ENCODE data around the gene PEX13.
"Not testable (repeated sequence)": the region's sequence is repeated elsewhere in the genome, so short reads cannot be mapped to it uniquely, and the experiment has no call there.

The PEX13 gene

DNA sequence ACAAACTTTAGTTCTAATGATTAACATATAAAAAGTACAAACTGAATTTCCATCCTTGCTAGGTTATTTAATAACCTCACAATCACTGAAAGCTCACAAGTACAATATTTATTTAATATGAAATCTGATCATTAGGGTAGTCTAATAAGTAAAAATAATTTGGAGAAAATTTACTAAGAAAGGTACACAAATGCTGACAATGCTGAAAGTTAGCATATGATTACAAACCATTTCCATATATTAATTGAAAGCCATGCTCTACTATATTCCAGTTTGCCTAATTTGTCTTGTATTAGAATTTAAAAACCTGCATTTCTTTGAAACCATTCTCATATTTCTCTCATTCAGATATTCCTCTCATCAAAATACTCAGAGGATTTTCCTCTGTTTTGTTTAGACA lies 8.2 kb upstream of the PEX13 start:
- no peak for FAIRE-seq

DNA sequence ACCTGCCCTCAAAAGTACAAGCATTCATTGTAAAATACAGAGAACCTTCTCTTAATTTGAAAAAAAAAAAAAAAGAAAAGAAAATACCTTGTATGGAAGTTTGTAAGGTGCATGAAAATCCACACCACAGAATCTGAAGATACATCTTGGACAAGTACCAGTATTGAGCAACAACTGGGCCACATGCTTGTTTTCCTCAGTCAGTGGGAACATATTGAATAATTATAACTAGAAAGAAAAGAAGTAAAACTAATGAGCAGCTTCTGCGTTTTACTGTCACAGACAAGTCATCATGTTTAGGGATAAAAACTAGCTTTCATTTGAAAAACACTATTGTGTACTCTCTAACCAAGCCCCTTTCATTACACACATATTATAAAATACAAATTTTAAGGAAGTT lies 5.8 kb upstream of the PEX13 start:
- FAIRE-seq, result no peak

DNA sequence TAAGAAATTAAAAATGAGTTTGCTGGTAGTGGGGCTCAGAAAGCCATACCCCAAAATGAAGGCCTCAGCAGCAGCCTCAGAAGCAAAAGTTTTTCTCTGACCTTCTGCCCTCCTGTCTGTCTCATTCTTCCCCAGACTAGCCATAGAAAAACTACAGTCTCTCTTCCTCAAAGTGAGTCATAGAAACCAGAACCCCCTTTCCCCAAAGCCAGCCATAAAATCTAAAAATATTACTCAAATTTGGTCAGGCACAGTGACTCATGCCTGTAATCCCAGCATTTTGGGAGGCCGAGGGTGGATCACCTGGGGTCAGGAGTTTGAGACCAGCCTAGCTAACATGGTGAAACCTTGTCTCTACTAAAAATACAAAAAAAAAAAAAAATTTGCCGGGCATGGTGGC lies 5.2 kb upstream of the PEX13 start:
- FAIRE-seq, result not testable (repeated sequence)

DNA sequence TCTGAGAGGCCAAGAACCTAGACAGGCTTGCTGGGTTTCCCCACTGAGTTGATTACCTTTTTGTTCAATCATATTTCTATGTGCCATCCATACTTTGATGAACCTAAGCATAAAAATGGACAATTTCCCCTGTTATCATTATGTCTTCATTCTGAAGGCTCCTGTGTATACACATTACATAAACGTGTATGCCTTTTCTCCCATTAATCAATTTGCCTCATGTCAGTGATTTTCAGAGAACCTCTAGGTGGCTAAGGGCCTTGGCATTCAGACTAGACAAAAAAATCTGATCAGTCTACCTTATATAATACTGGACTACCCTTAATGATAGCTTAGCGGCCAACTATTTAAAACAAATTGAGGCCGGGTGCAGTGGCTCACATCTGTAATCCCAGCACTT lies 4.1 kb upstream of the PEX13 start:
- no peak for FAIRE-seq

DNA sequence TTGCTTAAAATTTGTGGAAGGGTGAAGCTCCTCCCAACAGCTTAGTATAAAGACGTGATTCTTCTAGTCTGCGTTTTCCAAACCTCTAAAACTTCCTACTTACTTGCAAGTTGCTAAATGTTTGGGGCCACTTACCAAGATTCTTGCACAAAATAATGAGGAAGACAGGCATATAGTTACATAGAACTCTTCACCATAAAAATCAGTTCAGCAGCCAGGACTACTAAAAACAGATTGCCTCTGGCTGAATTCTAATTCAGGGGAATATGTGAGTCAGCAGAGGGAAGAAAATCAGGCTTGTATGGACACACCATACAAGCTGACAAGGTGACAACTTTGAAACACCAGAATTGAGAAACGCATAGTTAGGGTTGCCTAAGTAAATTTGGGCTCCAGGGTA lies 2.8 kb upstream of the PEX13 start:
- FAIRE-seq, result no peak

DNA sequence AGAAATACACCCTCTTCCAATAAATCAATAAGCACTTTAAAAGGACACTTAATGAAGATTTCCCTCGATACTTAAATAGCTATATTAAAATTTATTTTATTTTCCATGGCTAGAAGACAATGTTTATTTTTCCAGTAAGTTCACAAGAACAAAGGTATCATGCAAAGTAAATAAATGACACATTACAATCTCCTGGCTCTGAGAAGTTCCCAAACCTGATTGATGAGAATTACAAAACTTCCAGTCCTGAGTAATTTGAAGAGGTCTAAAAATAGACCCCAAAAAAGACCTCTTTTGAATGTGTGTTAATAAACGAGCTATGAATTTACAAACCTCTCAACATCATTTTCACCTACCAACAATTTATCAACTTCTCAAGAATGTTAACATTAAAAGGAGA lies 1.5 kb upstream of the PEX13 start:
- peak; percentile 60 for FAIRE-seq

DNA sequence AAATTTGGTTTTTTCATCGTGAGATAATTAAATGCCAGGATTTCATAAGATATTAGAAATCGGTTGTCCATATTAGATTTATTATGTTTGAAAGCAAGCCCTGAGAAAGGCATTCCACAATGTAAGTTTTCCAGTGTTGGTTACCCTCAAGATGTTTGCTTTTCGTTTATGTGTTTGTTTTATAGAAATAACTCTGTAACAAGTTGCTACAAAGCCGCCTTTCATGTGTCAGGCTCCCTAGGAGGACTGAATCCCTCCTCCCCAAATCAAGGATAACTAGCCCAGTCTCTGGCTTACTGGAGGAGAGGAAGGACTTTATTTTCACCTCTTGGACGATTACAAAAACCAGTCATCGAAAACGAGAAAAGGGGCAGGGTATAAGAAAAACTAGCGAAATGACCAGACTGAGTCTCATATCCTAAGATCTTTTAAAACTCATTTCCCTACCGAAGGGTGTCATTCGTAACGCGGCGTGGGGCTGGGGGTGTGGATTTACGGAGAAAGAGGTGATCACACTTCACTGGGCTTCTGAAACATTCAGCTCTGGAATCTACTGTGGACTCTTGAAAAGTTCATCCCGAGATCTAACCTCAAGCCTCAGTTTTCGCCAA lies 1.0 kb upstream of the PEX13 start:
- no peak for FAIRE-seq

DNA sequence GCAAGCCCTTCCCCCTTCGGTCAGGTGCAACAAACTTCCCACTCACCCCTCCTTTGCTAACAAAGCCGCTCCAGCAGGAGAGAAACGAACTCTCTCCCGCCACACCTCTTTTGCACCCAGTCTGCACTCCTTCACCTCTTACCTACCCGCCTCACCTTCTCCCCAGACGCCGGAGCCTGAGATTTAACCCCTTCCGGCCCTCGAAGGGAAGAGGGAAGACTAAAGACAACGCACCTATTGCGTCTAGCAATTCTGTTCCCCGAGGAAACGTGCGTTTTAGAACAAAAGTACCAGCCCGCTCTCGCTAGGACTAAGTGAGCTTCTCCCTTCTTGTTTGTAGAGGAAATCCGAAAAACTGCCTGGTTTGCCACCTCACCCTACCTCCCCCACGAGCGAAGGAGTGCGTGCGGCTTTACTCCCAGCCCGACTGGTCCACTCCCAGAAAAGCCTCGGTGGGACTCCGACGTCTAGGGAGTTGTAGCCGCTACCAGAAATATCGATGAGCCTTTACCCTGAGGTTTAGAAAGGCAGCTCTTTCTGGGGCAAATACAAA lies 441 bp upstream of the PEX13 start:
- no peak for FAIRE-seq

DNA sequence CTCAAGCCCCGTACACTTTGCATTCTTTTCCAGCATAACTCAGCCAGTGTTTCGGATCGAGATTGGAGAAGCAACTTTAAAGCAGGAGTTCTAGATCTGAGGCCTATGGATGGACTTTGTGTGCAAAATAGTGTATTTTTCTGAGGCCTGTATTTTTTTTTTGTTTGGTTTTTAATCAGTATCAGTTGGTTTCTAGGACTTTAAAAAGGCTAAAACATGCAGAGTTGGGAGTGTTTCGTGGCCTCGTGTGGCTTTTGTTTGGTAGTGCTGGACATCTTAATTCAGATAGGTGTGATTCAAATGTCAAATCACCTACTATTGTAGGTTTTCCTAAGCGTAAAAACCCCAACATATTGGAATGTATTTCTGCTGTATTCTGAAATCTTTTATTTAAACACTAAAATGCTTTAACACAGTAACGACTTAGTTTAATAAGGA lies 817 bp downstream of the PEX13 start:
- FAIRE-seq, result no peak

DNA sequence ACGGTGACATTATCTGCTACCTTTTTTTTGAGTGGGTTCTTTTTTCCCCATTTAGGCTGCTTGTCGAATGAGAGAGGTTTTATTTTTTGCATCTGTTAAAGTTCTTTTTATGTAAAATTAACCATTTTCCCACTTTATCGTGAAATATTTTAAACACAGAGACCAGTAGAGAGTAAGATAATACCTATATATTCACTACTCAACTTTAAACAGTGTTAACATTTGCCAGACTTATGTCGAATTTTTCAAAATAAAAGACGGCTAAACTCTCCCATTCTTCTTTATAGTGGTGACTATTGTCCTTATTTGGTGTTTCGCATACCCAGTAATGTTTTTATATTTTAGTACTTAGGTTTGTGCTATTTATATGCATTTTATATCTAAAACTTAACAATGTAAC lies 1.3 kb downstream of the PEX13 start:
- no peak for FAIRE-seq

DNA sequence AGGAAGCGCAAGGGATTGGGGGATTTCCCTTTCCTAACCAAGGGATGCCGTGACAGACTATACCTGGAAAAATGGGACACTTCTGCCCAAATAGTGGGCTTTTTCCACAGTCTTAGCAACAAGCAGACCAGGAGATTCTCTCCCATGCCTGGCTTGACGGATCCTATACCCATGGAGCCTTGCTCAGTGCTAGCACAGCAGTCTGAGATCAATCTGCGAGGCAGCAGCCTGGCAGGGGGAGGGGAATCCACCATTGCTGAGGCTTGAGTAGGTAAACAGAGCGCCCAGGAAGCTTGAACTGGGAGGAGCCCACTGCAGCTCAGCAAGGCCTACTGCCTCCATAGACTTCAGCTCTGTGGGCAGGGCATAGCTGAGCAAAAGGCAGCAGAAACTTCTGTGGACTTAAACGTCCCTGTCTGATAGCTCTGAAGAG lies 3.7 kb downstream of the PEX13 start:
- no peak for FAIRE-seq

DNA sequence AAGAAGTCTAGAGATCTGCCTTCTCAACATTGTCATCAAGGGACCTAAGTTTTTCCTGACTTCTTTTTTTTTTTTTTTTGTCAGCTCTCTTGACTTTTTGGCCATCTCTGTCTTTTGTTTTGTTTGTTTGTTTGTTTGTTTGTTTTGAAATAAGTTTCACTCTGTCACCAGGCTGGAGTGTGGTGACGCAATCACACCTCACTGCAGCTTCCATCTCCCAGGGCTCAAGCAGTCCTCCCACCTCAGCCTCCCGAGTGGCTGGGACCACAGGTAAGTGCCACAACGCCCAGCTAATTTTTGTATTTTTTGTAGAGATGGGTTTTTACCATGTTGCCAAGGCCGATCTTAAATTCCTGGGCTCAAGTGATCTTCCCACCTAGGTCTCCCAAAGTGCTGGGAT lies 6.2 kb downstream of the PEX13 start:
- FAIRE-seq, result no peak

DNA sequence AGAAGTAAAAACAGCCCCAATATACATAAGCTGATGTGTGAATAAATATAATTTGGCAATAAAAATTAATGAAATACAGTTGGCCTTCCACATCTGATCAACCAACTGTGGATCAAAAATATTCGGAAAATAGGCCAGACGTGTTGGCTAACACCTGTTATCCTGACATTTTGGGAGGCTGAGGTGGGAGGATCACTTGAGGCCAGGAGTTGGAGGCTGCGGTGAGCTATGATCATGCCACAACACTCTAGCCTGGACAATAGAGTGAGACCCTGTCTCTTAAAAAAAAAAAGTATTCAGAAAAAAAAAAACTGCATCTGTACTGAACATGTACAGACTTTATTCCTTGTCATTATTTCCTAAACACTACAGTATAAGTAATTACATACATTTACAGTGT lies 12.0 kb downstream of the PEX13 start:
- no peak for FAIRE-seq

DNA sequence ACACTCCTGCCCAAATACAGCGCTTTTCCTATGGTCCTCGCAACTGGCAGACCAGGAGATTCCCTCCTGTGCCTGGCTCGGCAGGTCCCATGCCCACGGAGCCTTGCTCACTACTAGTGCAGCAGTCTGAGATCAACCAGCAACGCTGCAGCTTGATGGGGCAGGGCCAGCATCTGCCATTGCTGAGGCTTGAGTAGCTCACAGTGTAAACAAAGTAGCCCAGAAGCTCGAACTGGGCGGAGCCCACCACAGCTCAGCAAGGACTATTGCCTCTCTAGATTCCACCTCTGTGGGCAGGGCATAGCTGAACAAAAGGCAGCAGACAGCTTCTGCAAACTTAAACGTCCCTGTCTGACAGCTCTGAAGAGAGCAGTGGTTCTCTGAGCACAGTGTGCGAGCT lies 17.1 kb downstream of the PEX13 start:
- not testable (repeated sequence) for FAIRE-seq

DNA sequence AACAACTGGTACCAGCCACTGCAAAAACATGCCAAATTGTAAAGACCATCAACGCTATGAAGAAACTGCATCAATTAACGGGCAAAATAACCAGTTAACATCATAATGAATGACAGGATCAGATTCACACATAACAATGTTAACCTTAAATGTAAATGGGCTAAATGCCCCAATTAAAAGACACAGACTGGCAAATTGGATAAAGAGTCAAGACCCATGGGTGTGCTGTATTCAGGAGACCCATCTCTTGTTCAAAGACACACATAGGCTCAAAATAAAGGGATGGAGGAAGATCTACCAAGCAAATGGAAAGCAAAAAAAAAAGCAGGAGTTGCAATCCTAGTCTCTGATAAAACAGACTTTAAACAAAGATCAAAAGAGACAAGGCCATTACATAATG lies 19.1 kb downstream of the PEX13 start:
- FAIRE-seq, result not testable (repeated sequence)

DNA sequence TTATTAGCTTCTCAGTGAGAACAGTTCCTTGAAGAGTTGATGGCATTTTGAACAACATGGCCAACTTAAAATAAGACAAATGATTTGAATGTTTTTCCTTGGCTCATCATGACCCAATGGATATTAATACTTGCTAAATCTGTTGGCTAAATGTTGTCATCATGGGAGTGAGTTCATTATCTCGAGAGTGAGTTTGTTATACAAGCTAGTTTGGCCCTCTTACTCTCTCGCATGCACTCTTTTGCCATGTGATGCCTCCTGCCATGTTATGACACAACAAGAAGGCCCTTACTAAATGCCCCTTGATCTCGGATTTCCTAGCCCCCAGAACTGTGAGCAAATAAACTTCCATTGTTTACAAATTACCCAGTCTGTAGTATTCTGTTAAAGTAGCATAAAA lies 25.3 kb downstream of the PEX13 start:
- FAIRE-seq, result no peak

DNA sequence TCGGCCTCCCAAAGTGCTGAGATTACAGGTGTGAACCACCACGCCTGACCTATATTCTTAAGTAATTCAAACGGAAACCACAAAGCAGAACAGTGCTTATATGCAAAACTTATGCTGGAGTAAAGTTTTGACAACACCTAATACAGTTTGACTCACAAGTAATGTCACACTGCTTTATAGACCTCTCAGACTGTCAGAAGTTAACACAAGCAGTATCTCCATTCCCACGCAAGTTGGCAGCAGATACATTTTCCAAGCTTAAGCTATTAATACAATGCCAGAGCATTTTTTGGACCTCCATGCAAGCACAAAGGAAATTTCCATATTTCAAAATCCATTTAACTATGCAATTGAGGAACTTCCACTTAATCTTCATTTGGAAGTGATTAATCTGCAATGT lies 27.1 kb downstream of the PEX13 start:
- FAIRE-seq, result no peak

DNA sequence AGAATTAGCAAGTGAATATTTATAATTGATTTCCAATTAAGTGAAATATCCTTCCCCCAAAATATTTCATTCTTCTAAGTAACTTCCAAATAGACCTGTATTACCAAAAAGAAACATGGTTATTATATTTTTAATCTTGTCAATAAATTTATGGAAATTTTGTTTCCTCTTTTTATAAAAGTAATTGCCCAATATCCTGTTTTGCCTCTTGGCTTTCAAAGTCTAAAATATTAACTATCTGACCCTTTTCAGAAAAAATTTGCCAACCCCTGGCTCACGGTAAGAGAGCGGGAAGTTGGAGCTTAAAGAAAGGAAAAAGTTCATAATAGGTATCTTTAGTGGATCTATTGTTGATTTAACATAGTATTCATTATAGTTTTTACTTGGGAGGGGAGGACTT lies 27.7 kb downstream of the PEX13 start:
- FAIRE-seq, result no peak

DNA sequence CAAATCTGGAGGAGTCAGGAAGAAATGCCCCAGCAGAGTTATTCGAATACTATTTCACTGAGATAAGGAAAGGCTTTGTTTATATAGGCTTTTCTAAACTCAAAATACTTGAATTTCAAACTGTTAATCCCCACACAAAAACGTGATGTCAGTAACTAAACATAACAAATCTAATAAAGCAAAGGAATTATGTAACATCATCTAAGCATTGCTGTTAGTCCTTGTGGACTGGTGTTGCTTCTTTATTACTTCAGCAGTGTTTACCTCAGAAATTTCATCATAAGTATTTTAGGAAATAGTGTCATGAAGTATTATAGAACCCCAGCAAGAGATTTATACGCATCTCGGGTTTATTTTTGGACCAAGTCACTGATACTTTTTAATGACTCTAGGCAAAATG lies 28.5 kb downstream of the PEX13 start:
- FAIRE-seq, result no peak

DNA sequence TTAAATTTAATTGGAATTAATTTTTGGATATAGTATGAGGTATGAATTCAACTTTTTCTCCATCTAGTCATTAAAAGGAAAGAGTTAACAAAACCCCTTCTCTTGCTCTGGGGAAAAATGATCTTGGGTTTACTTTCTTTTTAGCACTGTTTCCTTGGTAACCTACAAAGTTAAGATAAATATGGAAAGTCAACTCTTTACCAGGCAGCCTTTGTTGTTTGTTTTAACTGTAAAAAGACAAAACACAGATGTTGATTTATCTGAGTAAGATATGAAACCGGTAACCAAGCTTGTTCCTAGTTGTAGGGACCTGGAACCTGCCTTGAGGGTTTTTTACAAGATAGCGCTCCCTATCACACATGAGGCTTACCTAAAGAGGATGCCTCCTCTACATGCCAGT lies 38.0 kb downstream of the PEX13 start:
- FAIRE-seq, result no peak

DNA sequence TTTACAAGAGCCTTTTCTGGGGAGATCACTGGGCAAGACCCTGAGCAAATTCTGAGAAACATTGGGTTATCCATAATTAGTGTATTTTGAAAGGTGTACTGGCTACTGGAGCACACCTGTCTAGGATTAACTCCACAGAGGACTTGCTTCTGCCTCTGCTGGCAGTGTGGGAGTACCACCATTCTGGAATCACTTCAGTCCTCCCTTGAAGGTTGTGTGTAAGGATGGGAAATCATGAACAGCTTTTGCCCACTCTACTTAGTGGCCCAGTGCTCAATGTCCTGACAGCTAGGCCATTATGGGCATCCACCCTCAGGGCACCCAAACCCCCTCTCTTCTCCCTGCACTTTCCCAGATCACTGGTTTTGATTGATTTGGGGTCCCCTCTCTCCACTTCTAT lies 40.0 kb downstream of the PEX13 start:
- FAIRE-seq, result no peak

DNA sequence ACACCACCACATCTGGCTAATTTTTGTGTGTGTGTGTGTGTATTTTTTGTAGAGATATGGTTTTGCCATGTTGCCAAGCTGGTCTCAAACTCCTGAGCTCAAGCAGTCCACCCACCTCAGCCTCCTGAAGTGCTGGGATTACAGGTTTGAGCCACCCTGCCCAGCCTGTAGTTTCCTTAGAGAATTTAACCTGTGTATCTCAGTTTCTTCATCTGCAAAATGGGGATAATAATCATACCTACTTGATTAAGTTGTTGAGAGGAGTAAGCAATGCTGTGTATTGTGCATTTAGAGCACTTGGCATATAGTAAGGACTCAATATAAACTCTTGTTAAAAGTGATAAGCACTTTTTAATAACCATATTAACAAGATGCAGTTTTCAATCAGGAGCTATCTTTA lies 41.9 kb downstream of the PEX13 start:
- FAIRE-seq, result no peak

DNA sequence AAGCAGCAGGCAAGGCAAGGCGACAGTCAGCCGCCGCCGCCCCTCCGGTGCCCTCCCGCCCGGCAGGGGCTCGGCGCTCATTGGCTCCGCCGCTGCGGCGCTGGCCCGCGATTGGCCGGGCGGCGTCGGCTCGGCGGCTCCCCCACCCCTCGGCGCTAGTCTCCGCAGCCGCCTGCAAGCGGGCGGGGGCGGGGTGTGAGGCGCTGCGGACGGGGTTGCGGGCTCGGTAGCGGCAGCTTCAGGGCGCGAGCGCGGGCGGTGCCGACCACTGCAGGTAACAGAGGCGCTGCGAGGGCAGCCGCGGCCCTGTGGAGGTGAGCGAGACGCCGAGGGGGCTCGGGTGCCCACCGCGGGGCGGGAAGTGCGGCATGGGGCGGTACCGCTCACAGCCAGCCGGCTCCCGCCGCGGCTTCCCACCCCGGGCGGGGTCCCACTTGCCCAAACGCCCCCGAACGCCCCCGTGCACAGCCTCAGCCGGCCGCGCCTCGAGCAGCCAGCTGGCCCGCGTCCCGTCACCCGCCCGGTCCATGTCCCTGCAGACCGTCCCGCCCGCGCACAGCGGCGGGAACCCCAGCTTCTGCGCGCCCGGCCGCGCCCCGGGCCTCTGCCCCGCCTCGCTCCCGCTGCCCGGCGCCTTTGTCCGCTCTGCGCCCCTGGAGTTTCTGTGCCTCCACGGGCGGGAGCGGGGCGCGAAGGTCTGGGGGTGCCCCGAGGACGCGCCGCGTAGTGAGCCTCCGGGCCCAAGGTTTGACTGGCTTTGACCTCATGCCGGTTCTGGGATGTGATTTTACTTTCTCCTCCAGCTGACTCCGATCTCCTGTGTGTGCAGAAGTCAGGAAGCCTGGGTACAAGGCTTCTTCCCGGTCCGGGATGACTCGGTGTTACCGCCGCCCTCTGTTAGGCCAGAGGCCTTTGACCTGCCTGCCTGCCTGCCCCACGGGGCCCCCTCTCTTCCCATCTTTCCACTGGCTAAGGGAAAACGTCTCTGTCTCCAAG lies 48.5 kb downstream of the PEX13 start, which contains the start of gene SANBR:
SANBR (plus strand) TSS at position 158 of the 996 bp plus-strand sequence. CDS start 4,480 bp downstream, outside the sequence.
- no peak for FAIRE-seq

DNA sequence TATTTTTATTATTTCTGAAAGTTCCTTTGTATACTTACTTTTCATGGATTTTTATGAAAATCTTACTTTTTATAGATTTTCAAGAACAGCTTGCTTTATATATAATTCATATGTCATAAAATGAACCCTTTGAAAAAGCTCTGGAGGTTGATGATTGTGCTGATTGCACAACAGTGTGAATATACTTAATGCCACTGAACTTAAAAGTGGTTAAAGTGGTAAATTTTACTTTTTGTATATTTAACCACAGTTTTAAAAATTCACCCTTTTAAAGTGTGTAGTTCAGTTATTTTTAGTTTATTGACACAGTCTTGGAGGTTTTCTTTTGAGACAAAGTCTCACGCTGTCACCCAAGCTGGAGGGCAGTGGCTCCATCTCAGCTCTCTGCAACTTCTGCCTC lies 56.6 kb downstream of the PEX13 start:
- no peak for FAIRE-seq
